ENCODE data around the gene PAPOLA. TPM values are rescaled to one million over a fixed set of nuclear protein-coding genes. Genes with fewer than 3 reads are reported as not detected.
A peak's percentile ranks its signal among the peaks of the same experiment; 100 is the strongest.

PAPOLA gene
- total RNA-seq, 1 donor from 2014 or later: 225 TPM

GRCh38 chr14:96586921-96587822 is 85.0 kb downstream of the PAPOLA start:
- DNase-seq: no peak

- no peak for DNase-seq
These were observed 85.7 kb downstream of the PAPOLA start for GRCh38 chr14:96587823-96588385.

- DNase-seq: no peak
These were observed 86.5 kb downstream of the PAPOLA start for GRCh38 chr14:96588410-96589257.

GRCh38 chr14:96589577-96589976 is 87.4 kb downstream of the PAPOLA start:
- DNase-seq: no peak

GRCh38 chr14:96590190-96590864 is 88.1 kb downstream of the PAPOLA start:
- DNase-seq: no peak

GRCh38 chr14:96592591-96593386 is 90.6 kb downstream of the PAPOLA start:
- peak; percentile 12 for DNase-seq

GRCh38 chr14:96594961-96595360 is 92.8 kb downstream of the PAPOLA start:
- DNase-seq: no peak

GRCh38 chr14:96597680-96598079 is 95.5 kb downstream of the PAPOLA start:
- DNase-seq: no peak

GRCh38 chr14:96598332-96598928 is 96.2 kb downstream of the PAPOLA start:
- no peak for DNase-seq

GRCh38 chr14:96599076-96599475 is 96.9 kb downstream of the PAPOLA start:
- no peak for DNase-seq

- DNase-seq: no peak
These were observed 100.0 kb downstream of the PAPOLA start for GRCh38 chr14:96602186-96602585.

- DNase-seq: no peak
These were observed 101.4 kb downstream of the PAPOLA start for GRCh38 chr14:96603350-96604255.

- DNase-seq: no peak
These were observed 112.3 kb downstream of the PAPOLA start for GRCh38 chr14:96614481-96614881.

- DNase-seq: no peak
These were observed 114.1 kb downstream of the PAPOLA start for GRCh38 chr14:96616161-96616721.

Other genes with a start within 250 kb of the PAPOLA start
- not detected for gene BDKRB1, start 246.2 kb upstream of the PAPOLA start, total RNA-seq
- 34.2 TPM for gene ATG2B, start 139.0 kb upstream of the PAPOLA start, total RNA-seq
- 47.7 TPM for gene GSKIP, start 138.9 kb upstream of the PAPOLA start, total RNA-seq
- 0.94 TPM for gene AK7, start 110.3 kb upstream of the PAPOLA start, total RNA-seq

Measured in occipital lobe (tissue), 2 donors.